Stimulated activated CD8-positive, alpha-beta memory T cell treated with anti-CD3 and anti-CD28 coated beads, Interleukin-4, amount 100 ng/mL, for 48 hours (primary cell): ENCODE results near the gene CARMIL3.
A peak's percentile ranks its signal among the peaks of the same experiment; 100 is the strongest.

Experiments used
- DNase-seq: peaks from one replicate; pipeline ENCODE4 v3.0.0-alpha.2; 2020

Gene CARMIL3

GRCh38 chr14:24080142-24080530 is 28.3 kb downstream of the CARMIL3 start:
- DNase-seq, result no peak

- DNase-seq, result peak; percentile 80
Measured at GRCh38 chr14:24080888-24081738, 29.3 kb downstream of the CARMIL3 start.

DNA sequence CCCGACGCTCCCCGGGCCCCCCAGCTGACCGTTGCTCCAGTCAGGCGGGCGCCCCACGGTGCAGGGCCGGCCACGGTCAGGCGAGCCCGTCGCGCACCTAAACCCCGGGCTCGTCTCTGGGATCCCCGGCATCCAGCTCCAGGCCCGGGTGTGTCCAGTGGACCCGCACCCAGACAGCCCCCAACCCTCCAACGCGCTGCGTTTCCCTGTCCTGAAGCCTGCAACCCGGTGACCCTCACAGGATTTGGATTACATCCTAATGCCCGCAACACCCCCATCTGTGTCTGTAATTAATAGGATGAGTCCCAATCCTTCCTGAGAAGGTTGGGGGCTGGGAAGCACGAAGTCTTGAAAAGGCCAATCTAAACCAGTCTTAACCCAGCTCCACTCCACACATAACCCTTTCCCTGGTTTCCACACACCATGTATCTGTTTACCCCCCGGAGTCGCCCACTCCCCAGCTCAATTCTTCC is 30.0 kb downstream of the CARMIL3 start:
- no peak for DNase-seq

- no peak for DNase-seq
Measured at GRCh38 chr14:24082411-24083080, 30.7 kb downstream of the CARMIL3 start.

DNA sequence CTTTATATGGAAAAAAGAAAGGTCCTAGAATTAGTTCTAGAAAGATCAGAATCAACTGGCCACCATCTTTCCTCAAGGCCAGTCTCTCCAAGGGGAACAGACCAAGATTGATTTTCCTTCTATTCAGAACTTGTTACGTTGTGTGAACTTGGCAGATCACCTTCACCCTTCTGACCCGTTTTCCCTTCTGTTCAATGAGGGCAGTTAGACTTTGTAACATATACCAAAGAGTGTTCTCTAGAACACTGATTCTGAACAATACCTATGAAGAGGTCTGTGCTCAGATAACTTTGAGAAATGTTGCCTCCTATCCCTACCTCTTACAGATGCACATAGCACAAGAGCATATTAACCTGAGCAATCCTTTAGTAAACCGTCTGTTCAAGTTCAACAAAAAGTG is 31.7 kb downstream of the CARMIL3 start:
- DNase-seq, result no peak

DNA sequence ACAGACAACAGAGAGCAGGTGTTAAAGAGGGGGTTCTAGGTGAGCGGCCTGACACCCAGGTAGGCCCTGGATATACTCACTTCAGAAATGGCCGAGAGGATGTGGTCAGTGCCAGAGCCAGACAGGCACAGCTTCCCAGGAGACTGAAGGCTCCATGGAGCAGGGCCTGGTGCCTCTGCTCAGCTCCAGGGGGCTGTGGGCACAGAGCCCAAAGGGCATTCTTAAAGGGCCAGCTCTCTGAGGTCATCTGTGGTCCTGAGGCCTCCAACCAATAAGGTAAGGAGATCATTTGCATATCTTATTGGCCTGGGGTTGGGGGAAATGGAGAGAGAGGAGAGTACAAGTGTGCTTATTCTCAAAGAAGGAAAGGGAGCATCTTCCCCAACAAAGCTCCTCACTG is 32.6 kb downstream of the CARMIL3 start:
- no peak for DNase-seq

DNA sequence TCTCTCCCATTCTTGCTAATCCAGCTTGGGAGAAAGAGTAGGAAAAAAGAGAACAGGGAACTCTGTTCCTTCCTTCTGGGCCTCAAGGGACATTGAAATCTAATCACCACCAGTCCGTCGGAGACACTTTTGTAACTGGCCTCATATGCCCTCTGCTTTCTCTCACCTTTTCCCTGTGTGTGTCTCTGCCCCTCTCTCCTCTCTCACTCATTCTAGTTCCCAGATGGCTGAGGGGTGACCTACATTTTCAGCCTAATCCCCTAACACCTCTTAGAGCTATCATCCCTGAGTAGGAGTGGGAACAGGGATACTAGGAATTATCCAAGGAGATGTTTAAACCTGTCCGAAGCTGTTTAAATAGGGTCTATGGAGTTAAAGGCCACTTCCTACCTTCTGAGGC is 33.4 kb downstream of the CARMIL3 start:
- no peak for DNase-seq

DNA sequence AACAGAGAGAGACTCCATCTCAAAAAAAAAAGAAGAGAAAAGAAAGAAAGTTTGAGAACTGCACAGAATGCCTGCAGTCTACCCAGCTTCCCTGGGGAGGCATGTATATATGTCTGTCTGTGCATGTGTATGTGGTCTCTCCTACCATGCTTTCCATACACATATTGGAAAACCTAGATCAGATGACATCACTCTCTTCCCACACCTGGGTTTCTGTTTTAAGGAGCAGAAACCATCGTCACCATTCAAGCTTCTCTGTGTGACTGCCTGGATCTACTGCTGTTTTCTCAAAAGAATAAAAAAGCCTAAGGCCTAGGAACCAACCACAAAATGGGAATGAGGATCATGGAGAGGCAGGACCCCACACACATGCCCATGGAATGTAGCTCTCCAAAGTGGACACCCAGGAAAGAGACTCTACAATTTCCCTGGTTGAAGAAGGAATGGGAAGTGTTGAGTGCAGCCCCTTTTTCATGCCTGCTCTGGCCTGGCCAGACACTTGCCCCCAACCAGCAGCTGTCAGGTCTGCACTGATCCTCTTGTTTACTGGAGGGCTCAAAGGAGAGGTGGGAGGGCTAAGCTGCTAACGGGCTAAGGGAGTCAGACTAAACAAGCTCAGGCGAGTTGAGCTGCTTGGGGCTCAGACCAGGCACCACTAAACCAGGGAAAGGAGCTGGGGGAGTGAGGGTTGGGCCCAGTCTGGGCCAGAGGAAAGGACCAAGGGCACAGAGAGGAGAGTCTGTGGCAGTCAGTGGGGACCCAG is 34.6 kb downstream of the CARMIL3 start:
- no peak for DNase-seq

GRCh38 chr14:24087004-24087403 is 35.2 kb downstream of the CARMIL3 start:
- no peak for DNase-seq

DNA sequence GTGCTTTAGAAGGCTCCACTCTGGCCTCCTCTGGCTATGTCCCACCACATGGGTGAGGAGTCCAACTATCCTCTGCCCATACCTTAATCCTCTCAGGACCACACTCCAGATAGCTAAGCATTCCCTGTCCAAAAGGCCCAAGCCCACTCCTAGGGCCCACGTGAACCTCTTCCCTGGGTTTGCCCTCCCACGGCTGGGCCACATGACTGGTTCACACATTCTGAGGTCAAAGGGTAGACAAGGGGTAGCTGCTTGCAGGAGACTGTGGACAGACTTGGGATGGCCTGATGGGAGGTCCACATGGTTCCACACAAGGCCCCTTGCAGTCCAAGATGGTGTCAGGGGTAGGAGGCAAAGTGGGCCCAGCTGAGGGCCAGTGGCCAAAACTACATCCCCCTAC is 36.3 kb downstream of the CARMIL3 start:
- DNase-seq, result no peak

GRCh38 chr14:24089890-24090289 is 38.1 kb downstream of the CARMIL3 start:
- DNase-seq, result no peak

- DNase-seq, result no peak
Measured at GRCh38 chr14:24092110-24092504, 40.3 kb downstream of the CARMIL3 start.

- DNase-seq, result no peak
Measured at GRCh38 chr14:24092505-24093206, 40.8 kb downstream of the CARMIL3 start.

DNA sequence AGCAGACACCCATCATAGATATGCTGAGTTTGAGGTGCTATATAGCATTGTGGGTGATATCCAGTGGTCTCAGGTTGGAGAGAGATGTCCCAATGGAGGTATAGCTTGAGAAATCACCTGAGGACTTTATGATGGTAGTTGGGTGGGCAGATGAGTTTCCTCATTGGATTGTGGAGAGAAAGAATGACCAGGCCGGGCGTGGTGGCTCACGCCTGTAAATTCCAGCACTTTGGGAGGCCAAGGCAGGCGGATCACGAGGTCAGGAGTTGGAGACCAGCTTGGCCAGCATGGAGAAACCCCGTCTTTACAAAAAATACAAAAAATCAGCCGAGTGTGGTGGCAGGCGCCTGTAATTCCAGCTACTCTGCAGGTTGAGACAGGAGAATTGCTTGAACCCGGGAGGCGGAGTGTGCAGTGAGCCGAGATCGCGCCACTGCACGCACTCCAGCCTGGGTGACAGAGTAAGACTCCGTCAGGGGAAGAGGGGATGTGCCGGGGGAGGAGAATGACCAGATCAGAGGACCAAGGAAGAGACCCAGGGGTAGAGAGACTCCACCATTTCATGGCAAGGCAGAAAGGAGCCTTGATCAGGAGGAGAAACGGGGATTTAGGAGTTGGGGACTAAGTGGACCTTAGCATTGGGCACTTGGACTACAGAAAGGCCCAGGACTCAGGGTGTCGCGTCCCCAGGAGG is 41.5 kb downstream of the CARMIL3 start:
- DNase-seq, result no peak

DNA sequence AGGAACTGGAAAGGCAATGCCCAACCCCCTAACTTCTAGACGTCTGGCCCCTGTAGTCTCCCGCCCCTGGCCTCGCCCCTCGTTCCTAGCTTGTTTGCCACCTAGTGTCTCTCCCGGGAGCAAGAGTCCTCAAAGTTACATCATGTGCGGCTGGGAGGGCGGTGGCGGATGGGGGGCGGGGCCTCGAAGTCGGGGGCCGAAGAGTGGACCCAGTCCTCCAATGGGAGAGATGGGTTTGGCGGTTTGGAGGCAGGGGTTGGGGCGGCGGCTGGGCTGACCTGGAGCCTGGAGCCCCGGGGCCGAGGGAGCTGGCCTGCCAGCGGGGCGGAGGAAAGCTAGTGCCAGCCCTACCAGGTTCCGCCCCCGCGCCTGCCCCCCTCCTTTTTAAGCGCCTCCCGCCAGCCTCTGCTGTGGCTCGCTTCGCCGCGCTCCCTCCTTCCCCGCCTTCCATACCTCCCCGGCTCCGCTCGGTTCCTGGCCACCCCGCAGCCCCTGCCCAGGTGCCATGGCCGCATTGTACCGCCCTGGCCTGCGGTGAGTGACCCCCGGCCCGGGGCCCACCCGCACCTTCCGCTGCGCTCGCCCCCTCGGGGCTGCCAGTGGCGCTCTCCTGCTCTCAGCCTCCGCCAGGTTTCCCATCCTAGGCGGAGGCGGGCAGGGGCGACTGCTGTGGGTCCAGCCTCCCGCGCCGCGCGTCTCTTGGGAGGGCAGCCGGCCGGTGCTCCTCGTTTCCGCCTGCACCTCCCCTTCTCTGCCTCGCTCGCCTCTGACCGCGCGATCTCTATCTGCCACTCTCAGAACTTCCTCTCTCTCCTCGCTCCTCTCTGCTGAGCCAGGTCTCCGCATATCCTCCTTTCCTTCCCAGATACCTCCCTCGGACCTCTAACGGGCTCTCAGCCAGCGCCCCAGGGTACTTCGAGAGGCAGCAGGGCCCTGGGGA is 42.4 kb downstream of the CARMIL3 start, which contains the start of gene PCK2:
PCK2 (plus strand) TSS at position 411 of the 940 bp plus-strand sequence; CDS start at position 506, 95 bp downstream.
- DNase-seq, result peak; percentile 93

- peak; percentile 40 for DNase-seq
Measured at GRCh38 chr14:24094841-24095270, 43.0 kb downstream of the CARMIL3 start.

- DNase-seq, result peak; percentile 81
Measured at GRCh38 chr14:24095271-24096068, 43.7 kb downstream of the CARMIL3 start.

DNA sequence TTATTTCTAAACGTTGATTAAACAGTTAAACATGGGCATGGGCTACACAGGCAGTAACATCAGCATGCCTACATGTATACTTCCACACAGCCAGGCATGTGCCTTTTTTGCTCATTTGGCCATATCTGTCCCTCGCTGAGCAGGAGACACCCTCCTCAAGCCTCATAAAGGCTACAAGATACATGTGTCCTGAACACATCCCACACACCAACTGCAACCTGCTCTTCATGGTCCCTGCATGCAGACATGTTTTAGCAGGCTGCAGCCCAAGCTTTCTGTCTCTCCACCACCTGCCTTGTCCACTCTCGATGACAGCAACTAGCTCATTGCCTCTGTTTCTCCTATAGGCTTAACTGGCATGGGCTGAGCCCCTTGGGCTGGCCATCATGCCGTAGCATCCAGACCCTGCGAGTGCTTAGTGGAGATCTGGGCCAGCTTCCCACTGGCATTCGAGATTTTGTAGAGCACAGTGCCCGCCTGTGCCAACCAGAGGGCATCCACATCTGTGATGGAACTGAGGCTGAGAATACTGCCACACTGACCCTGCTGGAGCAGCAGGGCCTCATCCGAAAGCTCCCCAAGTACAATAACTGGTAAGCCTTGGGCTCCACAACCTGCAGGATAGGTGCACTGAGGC is 44.9 kb downstream of the CARMIL3 start:
- no peak for DNase-seq

GRCh38 chr14:24098229-24098926 is 46.6 kb downstream of the CARMIL3 start:
- no peak for DNase-seq
